K562 (cell line): ENCODE data around the gene PEX11B. TPM values are rescaled to one million over a fixed set of nuclear protein-coding genes. Genes with fewer than 3 reads are reported as not detected.
A peak's percentile ranks its signal among the peaks of the same experiment; 100 is the strongest.

Experiments
- CHAMP1 ChIP-seq: fragments of 450-650 bp; IDR thresholded peaks from 2 replicates; pipeline ENCODE4 v1.6.1; 2016; ENCODE audit warnings: mild to moderate bottlenecking
- CHD7 ChIP-seq: fragments of 200-600 bp; sonication (generic); IDR thresholded peaks from one replicate; pipeline ENCODE4 v1.6.1; 2012; ENCODE audit warnings: mild to moderate bottlenecking, low read depth, low read length, inconsistent platforms
- KHSRP ChIP-seq: fragments of 450-650 bp; IDR thresholded peaks from 2 replicates; pipeline ENCODE4 v1.6.1; 2017
- RB1 ChIP-seq: fragments of 450-650 bp; IDR thresholded peaks from 2 replicates; pipeline ENCODE4 v1.6.1; 2017; ENCODE audit warnings: low read depth, mild to moderate bottlenecking
- TAF15 ChIP-seq: fragments of 200-400 bp; formaldehyde crosslinking; IDR thresholded peaks from 2 replicates; pipeline ENCODE4 v1.6.1; 2017; ENCODE audit warnings: mild to moderate bottlenecking, low read depth, low read length, moderate library complexity
- TCF15 ChIP-seq: fragments of 250-450 bp; sonication (Bioruptor Pico); IDR thresholded peaks from 2 replicates; pipeline ENCODE4 v1.8.0; 2022; ENCODE audit warnings: moderate library complexity, mild to moderate bottlenecking, inconsistent platforms
- VEZF1 ChIP-seq: fragments of 200-800 bp; sonication (Bioruptor generic); IDR thresholded peaks from 2 replicates; pipeline ENCODE4 v1.6.1; 2017; ENCODE audit warnings: missing genetic modification characterization, missing compliant biosample characterization
- ZNF124 ChIP-seq: sonication (generic); formaldehyde crosslinking; IDR thresholded peaks from 2 replicates; pipeline ENCODE4 v1.8.1; 2022; ENCODE audit warnings: missing genetic modification reagents
- ZNF316 ChIP-seq: fragments of 450-650 bp; IDR thresholded peaks from 2 replicates; pipeline ENCODE4 v1.6.1; 2016
- ZNF57 ChIP-seq: fragments of 450-650 bp; formaldehyde crosslinking; IDR thresholded peaks from 2 replicates; pipeline ENCODE4 v1.4.0; 2020; ENCODE audit warnings: mild to moderate bottlenecking, moderate library complexity
- ZNF696 ChIP-seq: fragments of 250-450 bp; sonication (Bioruptor Pico); conservative IDR thresholded peaks from 2 replicates; pipeline ENCODE4 v1.4.0; 2020; ENCODE audit warnings: mild to moderate bottlenecking, moderate library complexity
- polyA plus RNA-seq, 8 experiments: library from polyadenylated mRNA; depleted of rRNA in 4 of 8; stranded (reverse) in 5 of 8; unstranded in 3 of 8; fragments of >200 nt; fragmentation: Nextera tagmentation in 2 of 8; fragmentation: Illumina TruSeq in 1 of 8; extraction: Ambion mirVana in 2 of 8; extraction: Trizol in 1 of 8; gene quantifications; 2 replicates each; pipeline versions ENCODE4 v1.2.1 to v1.2.3, GENCODE V29; 2011 to 2014; ENCODE audit warnings: inconsistent platforms in 1 of 8, missing spikeins in 1 of 8
- total RNA-seq, 7 experiments: library from RNA; depleted of rRNA in 6 of 7; stranded (reverse); fragments of >200 nt in 6 of 7; fragmentation: Illumina TruSeq in 2 of 7; extraction: Trizol in 2 of 7; gene quantifications; 2 replicates each; pipeline versions ENCODE4 v1.2.1 to v1.2.3, GENCODE V29; 2011 to 2021; ENCODE audit warnings: low replicate concordance in 1 of 7

The PEX11B gene
- total and polyA plus RNA-seq, 9 of the 15 experiments (the other 6 are each of a cell fraction or from before 2014, with no cell fraction given): 13.2 to 60.0 (median 21.7) TPM

- peak; percentile 48; the same call in 1 of the 2 replicates for TF ChIP-seq VEZF1 (CRISPR knock-in tag)
- TF ChIP-seq TCF15: no peak
- no peak for TF ChIP-seq CHAMP1
- no peak for TF ChIP-seq ZNF124 (CRISPR knock-in tag)
- no peak for TF ChIP-seq ZNF696
- peak; percentile 57; the same call in 1 of the 2 replicates for TF ChIP-seq RB1
- 0 out of 2 replicates have a peak, but pooled peaks have one; percentile 22 for TF ChIP-seq ZNF316
- no peak for TF ChIP-seq ZNF57 (CRISPR knock-in tag)
- no peak for TF ChIP-seq CHD7
- TF ChIP-seq TAF15: no peak
- no peak for TF ChIP-seq KHSRP
Observed at GRCh38 chr1:145927063-145927886, 8.8 kb upstream of the PEX11B start, which contains the start of gene RBM8A (continued).
